Endothelial cell of umbilical vein (primary cell): ENCODE measurements around the gene TEC. TPM values are rescaled to one million over a fixed set of nuclear protein-coding genes. Genes with fewer than 3 reads are reported as not detected.

Source experiments
- BruUV-seq: library from RNA; stranded (reverse); fragments of 400-500 nt; replicated peaks from 2 replicates; lab custom pipeline; 2021; lab: Mats Ljungman, UMichigan
- CTCF ChIA-PET: fragments of 300-600, 350-600 bp; sonication (Branson Sonifier 250); formaldehyde crosslinking; loops from one replicate; lab custom pipeline; 2021; ENCODE audit warnings: antibody characterized with exemption, inconsistent platforms; lab: Charles Lee
- POLR2A ChIA-PET: fragments of 300-600, 350-600 bp; sonication (Branson Sonifier 250); formaldehyde crosslinking; loops from one replicate; lab custom pipeline; 2021; ENCODE audit warnings: antibody characterized with exemption, inconsistent platforms; lab: Charles Lee
- DNase-seq: peaks from one replicate; pipeline ENCODE4 v3.0.0-alpha.2; 2011; ENCODE audit warnings: low read depth, low spot score
- FAIRE-seq: peaks from 2 replicates; lab custom pipeline; 2011; peaks lifted over from hg19 to GRCh38; lab: Jason Lieb, UNC
- H2AFZ ChIP-seq: 2 replicates; pipeline ENCODE4 v1.6.0; 2012; ENCODE audit warnings: low read depth, low read length, control low read depth, inconsistent platforms
- H3K27ac ChIP-seq: 2 replicates; pipeline ENCODE4 v1.5.1; 2011; ENCODE audit warnings: low read depth, mild to moderate bottlenecking, control low read depth, low read length, moderate library complexity; ENCODE audit not compliant: insufficient read depth
- H3K27me3 ChIP-seq, 2 experiments: 2 replicates each; pipeline versions ENCODE4 v1.6.0 to v1.6.1; 2011; ENCODE audit warnings: low read length in 2 of 2, mixed read lengths in 1 of 2; ENCODE audit not compliant: control insufficient read depth in 2 of 2, insufficient read depth in 2 of 2
- H3K36me3 ChIP-seq, 2 experiments: 2 replicates in 1 of 2; 3 replicates in 1 of 2; pipeline ENCODE4 v1.5.1; 2011; ENCODE audit warnings: low read length in 2 of 2, mild to moderate bottlenecking in 1 of 2, moderate library complexity in 1 of 2; ENCODE audit not compliant: control insufficient read depth in 2 of 2, insufficient read depth in 2 of 2; ENCODE audit errors: extremely low read depth in 1 of 2
- H3K4me1 ChIP-seq: 3 replicates; pipeline ENCODE4 v1.5.1; 2011; ENCODE audit warnings: mild to moderate bottlenecking, low read length; ENCODE audit not compliant: control insufficient read depth, insufficient read depth; ENCODE audit errors: extremely low read depth
- H3K4me2 ChIP-seq: 2 replicates; pipeline ENCODE4 v1.6.1; 2011; ENCODE audit warnings: low read length, control low read depth, mixed read lengths; ENCODE audit not compliant: insufficient read depth
- H3K4me3 ChIP-seq, 3 experiments: fragments of 200-600 bp in 1 of 3; sonication (generic), shearing (Covaris generic) in 1 of 3; replicated peaks in 1 of 3; 2 replicates each; pipeline ENCODE4 v1.5.1; 2011 to 2016; ENCODE audit warnings: control low read depth in 3 of 3, low read length in 3 of 3, mild to moderate bottlenecking in 2 of 3, inconsistent platforms in 1 of 3, low read depth in 1 of 3, moderate library complexity in 1 of 3; ENCODE audit not compliant: insufficient read depth in 1 of 3
- H3K79me2 ChIP-seq: 2 replicates; pipeline ENCODE4 v1.6.0; 2012; ENCODE audit warnings: low read length, inconsistent platforms; ENCODE audit not compliant: control insufficient read depth, insufficient read depth
- H3K9ac ChIP-seq: replicated peaks from 2 replicates; pipeline ENCODE3; 2011; ENCODE audit warnings: low read length, control low read depth; ENCODE audit not compliant: insufficient read depth; ENCODE audit errors: extremely low read depth
- H3K9me1 ChIP-seq: replicated peaks from 3 replicates; pipeline ENCODE4 v1.6.0; 2011; ENCODE audit warnings: mild to moderate bottlenecking, low read length; ENCODE audit not compliant: control insufficient read depth, insufficient read depth; ENCODE audit errors: extremely low read depth
- H3K9me3 ChIP-seq: replicated peaks from 2 replicates; pipeline ENCODE4 v1.5.1; 2012; ENCODE audit warnings: low read length, inconsistent platforms; ENCODE audit not compliant: control insufficient read depth, insufficient read depth
- H4K20me1 ChIP-seq: replicated peaks from 2 replicates; pipeline ENCODE3; 2011; ENCODE audit warnings: mild to moderate bottlenecking, low read length; ENCODE audit not compliant: control insufficient read depth, insufficient read depth; ENCODE audit errors: extremely low read depth
- CTCF ChIP-seq, 2 donors: IDR thresholded peaks; 1 replicate in 1 of 2; 2 replicates in 1 of 2; pipeline ENCODE4 v1.5.1; 2011; ENCODE audit warnings: low read length in 2 of 2, mild to moderate bottlenecking in 2 of 2, moderate library complexity in 2 of 2, control low read depth in 1 of 2, inconsistent platforms in 1 of 2, low read depth in 1 of 2; ENCODE audit not compliant: insufficient read depth in 1 of 2; ENCODE audit errors: extremely low read depth in 1 of 2
- EZH2 ChIP-seq: IDR thresholded peaks from 2 replicates; pipeline ENCODE4 v1.6.1; 2012; ENCODE audit warnings: borderline replicate concordance, low read depth, mild to moderate bottlenecking, moderate library complexity, low read length, inconsistent platforms; ENCODE audit not compliant: severe bottlenecking
- FOS ChIP-seq: IDR thresholded peaks from 2 replicates; pipeline ENCODE4 v1.6.1; 2011; ENCODE audit warnings: mild to moderate bottlenecking, low read length, moderate library complexity, borderline replicate concordance; ENCODE audit not compliant: insufficient read depth
- GATA2 ChIP-seq: IDR thresholded peaks from 2 replicates; pipeline ENCODE4 v1.7.0; 2011; ENCODE audit warnings: low read depth, mild to moderate bottlenecking, moderate library complexity, mixed read lengths, low read length; ENCODE audit not compliant: insufficient read length, insufficient read depth
- JUN ChIP-seq: IDR thresholded peaks from 2 replicates; pipeline ENCODE4 v1.6.1; 2011; ENCODE audit warnings: borderline replicate concordance, low read depth; ENCODE audit not compliant: insufficient read length, insufficient read depth
- MAX ChIP-seq: IDR thresholded peaks from 2 replicates; pipeline ENCODE4 v1.6.1; 2011; ENCODE audit not compliant: insufficient read depth, insufficient read length
- MYC ChIP-seq: IDR thresholded peaks from one replicate; pipeline ENCODE4 v1.6.1; 2011; ENCODE audit warnings: mild to moderate bottlenecking, low read depth, low read length
- POLR2A ChIP-seq: IDR thresholded peaks from 2 replicates; pipeline ENCODE4 v1.6.1; 2012; ENCODE audit warnings: low read depth, mild to moderate bottlenecking, control low read depth, low read length
- POLR2AphosphoS5 ChIP-seq: IDR thresholded peaks from 2 replicates; pipeline ENCODE4 v1.6.1; 2012; ENCODE audit warnings: low read depth, mild to moderate bottlenecking, control low read depth, low read length, moderate library complexity; ENCODE audit not compliant: insufficient read depth
- dilution Hi-C: fragments of 300-500 bp; cut with MboI; formaldehyde crosslinking; loops from one replicate; pipeline ENCODE4 v1.15.0; 2019; ENCODE audit warnings: low sequenced_read_pairs; ENCODE audit not compliant: extremely low pct_ligation_motif_present
- intact Hi-C: fragments of 100-400 bp; cut with micrococcal nuclease; formaldehyde crosslinking; loops from one replicate; pipeline ENCODE4 v1.10.0; 2022
- polyA plus RNA-seq, 4 experiments: library from polyadenylated mRNA; depleted of rRNA in 3 of 4; stranded (reverse) in 3 of 4; unstranded in 1 of 4; fragments of >200 nt; gene quantifications; 2 replicates each; pipeline versions ENCODE4 v1.2.1 to v1.2.3, GENCODE V29; 2011 to 2012; ENCODE audit warnings: missing spikeins in 1 of 4
- total RNA-seq: library from RNA; stranded (reverse); gene quantifications from 2 replicates; pipeline ENCODE4 v1.2.3, GENCODE V29; 2021

TEC gene
- total and polyA plus RNA-seq, 2 donors (not counting 3 experiments of a cell fraction or from before 2014, with no cell fraction given): 0.08 to 0.86 TPM

- no TSS peak for BruUV-seq
- dilution Hi-C loops: no loop called here
- Histone ChIP-seq H3K4me1 (peaks cover 4% of the 10 kb centered on the region), H2AFZ (no peak overlapping the region), H3K9me1 (no peaks in the 10 kb centered on the region), H3K79me2 (no peaks in the 10 kb centered on the region), H4K20me1 (no peaks in the 10 kb centered on the region), H3K4me2 (no peak overlapping the region), H3K27me3 (peaks cover 3 to 4% of the 10 kb centered on the region in 2 experiments), H3K4me3 (no peak overlapping the region), H3K27ac (no peak overlapping the region), H3K9me3 (no peaks in the 10 kb centered on the region), H3K9ac (no peak overlapping the region), H3K36me3 (no peaks in the 10 kb centered on the region)
- intact Hi-C loops: no loop called here
- no peak for FAIRE-seq
- no peak for TF ChIP-seq JUN
- no peak for TF ChIP-seq EZH2
- TF ChIP-seq FOS: no peak
- TF ChIP-seq MYC: no peak
- TF ChIP-seq CTCF (IDR thresholded peaks at IDR 0.05; ENCODE audit: extremely low read depth in 1 of 2, insufficient read depth in 1 of 2, low read depth in 1 of 2, low read length in 2 of 2): no peak
- TF ChIP-seq POLR2A: no peak
- TF ChIP-seq POLR2AphosphoS5: no peak
- no peak for TF ChIP-seq MAX
- no peak for TF ChIP-seq GATA2
- POLR2A ChIA-PET: no interaction called here
- CTCF ChIA-PET: no interaction called here
- no peak for DNase-seq
Observed at GRCh38 chr4:48190839-48191238, 78.8 kb downstream of the TEC start.
